Stimulated activated CD4-positive, alpha-beta T cell treated with anti-CD3 and anti-CD28 coated beads, TNF-alpha, amount 100 ng/mL, for 48 hours (primary cell): ENCODE data around the gene MANEAL.

ENCODE experiments used
- DNase-seq, 3 donors: peaks; one replicate each; pipeline ENCODE4 v3.0.0-alpha.2; 2020; ENCODE audit warnings: low read depth in 3 of 3

Gene MANEAL

DNA sequence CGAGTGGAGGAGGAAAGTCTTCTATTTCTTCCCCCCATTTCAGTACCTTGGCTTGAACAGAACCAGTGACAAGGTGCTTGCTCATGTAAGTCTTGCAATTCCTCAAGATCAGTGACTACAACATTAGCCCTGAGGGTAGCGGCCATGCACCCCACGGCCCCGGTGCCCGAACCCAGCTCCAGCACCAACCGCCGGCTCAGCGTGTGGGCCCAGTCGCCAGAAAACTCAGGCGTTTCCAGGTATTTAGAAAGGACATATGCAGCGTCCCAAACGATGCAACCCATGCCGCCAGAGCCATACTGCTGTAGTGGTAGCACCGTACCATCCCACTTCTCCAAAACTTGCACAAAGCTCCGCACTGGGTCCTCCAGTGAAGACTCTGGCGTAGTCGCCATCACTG is 11.2 kb upstream of the MANEAL start:
- no peak for DNase-seq

DNA sequence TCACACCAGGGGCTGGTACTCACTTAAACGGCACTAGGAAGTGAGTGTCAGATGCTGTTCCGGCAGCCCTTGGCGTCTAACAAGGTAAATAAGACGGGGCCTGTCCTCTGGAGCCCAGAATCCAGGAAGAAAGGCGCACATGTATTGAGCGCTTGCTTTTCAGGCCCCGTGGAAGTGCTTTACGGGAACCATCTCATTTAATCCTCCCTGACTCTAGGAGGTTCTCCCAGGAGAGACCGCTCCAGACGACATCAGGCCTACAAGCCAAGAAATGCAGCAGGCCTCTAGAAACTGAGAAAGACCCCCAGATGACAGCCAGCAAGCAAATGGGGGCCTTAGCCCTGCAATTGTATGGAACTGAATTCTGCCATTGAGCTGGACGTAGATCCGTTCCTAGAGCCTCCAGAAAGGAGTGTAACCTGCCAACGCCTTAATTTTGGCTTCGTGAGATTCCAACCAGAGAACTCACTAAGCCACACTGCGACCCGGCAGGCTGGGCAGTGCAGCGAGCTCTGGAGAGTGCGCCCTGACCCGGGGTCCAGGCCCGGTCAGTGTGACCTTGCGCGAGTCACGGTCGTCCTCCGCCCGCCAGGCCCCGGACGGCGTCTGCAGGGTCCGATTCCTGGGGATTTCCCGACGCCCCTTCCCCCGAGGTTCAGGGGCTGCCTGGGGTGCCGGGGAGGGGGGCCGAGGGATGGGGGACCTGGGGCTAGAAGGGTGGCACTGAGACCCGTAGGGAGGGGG is 532 bp upstream of the MANEAL start:
- no peak for DNase-seq

DNA sequence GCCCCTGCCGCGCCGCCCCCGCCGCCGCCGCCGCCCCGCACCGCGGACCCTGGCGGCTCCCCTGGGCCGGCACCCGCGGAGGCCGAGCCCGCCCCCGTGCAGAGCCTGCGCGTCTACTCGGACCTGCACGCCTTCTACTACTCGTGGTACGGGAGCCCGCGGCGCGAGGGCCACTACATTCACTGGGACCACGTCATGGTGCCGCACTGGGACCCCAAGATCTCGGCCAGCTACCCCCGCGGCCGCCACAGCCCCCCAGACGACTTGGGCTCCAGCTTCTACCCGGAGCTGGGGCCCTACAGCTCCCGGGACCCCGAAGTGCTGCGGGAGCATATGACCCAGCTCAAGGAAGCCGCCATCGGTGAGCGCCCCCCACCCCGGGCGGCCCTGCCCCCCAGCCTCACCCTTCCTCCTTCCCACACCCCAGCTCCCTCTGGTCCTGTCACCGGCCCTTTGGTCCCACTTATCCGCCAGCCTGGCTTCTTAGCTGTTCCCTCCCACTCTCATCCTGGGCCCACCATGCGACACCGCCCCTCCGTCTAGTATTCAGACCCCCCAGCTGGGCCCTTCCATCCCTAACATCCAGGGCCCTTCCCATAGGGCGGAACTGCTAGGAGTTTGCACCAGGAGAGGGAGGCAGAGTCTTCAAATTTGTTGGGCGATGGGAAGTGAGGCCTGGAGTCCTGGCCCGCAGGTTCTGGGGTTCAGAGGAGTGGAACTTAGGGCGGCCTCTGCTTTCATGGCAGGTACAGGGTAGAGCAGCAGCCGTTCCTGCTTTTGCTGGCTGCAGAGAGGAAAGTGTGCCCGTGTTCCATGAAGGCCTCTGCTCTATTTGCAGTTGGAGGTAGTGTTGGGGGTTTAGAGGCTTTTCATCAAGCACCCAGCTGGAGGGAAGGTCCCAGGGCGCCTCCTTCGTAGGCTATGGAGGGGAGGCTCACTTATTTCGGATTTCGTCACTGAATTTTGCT is 1.0 kb downstream of the MANEAL start:
- DNase-seq: no peak

DNA sequence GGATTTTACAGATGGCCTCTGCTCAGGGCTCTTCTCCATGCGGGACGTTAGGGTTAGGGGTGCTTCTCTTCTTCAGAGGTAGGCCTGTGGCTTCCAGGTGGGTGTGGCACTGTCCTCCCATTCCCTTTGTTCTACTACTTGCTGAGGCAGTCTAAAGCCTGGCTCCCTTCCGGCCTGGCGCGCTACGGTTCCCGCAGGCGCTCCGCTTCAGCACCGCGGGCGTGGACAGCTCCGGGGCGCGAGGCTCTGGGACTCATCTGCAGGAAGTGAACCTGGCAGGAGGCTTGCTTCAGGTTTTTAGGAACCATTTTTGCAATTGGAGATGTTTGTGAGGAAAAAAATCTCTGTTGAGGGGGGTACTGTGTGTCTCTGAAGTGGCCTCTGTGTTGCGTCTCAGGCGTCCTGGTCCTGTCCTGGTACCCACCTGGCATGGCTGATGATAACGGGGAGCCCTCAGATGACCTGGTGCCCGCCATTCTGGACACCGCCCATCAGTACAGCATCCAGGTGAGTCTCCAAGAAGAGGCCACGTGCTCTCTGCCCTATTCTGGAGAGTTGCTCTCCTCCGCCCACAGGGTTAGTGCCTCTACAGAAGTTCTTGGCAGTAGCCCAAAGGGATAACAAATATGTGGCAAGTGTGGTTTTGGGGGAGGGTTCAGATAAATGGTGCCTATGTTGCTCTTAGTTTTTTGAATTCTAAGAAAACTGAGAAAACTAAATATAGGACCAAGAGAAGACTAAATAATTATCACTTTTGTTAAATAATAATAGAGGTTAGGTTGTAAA is 1.9 kb downstream of the MANEAL start:
- peak in 1 of 3 donors; percentile 39 for DNase-seq

DNA sequence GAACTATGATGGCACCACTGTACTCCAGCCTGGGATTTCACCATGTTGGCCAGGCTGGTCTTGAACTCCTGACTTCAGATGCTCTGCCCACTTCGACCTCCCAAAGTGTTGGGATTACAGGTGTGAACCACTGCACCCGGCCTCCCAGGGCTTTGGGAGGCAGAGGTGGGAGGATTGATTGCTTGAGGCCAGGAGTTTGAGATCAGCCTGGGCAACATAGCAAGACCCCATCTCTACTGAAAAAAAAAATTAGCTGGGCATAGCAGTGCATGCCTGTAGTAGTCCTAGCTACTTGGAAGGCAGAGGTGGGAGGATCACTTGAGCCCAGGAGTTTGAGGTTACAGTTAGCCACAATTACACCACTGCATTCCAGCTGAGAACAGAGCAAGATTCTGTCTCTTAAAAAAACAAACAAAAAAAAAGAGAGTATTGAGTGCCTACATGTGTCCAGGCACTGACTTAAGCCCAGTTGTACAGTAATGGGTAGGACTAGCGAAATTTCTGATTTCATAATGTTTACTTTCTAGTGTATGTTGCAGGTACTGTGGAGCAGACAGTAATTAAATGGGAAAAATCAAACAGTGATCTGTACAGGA is 4.2 kb downstream of the MANEAL start:
- no peak for DNase-seq

DNA sequence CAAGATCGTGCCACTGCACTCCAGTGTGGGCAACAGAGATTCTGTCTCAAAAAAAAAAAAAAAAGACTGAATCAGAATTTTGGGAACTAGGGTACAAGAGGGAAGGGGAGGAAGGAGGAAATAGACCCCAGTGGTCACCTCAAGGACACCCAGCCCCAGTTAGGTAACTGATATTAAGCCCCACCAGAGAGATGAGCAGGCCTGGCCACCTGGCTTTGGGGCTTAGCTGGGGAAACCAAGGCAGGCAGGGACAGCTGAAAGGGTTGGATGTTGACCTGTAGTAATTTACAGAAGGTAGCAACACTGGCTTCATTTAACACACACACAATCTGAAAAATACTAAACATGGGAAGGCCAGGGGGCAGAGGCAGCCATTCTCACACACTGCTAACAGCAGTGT is 8.8 kb downstream of the MANEAL start:
- no peak for DNase-seq

DNA sequence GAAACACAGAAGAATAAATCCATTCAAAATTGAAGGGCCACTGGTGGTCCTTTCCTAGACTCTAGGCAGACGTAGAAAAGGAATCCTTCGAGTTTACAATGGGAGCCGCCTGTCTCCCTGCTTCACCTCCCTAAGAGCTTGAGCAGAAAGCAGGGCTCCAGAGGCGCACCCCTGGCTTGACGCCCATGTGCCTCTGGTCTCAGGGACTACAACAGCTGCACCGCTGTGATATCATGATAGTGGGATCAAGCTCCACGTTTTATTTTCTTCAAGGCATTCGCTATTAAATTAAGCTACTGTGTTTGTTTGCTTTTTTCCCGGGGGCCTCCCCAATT is 13.5 kb downstream of the MANEAL start:
- DNase-seq: no peak

DNA sequence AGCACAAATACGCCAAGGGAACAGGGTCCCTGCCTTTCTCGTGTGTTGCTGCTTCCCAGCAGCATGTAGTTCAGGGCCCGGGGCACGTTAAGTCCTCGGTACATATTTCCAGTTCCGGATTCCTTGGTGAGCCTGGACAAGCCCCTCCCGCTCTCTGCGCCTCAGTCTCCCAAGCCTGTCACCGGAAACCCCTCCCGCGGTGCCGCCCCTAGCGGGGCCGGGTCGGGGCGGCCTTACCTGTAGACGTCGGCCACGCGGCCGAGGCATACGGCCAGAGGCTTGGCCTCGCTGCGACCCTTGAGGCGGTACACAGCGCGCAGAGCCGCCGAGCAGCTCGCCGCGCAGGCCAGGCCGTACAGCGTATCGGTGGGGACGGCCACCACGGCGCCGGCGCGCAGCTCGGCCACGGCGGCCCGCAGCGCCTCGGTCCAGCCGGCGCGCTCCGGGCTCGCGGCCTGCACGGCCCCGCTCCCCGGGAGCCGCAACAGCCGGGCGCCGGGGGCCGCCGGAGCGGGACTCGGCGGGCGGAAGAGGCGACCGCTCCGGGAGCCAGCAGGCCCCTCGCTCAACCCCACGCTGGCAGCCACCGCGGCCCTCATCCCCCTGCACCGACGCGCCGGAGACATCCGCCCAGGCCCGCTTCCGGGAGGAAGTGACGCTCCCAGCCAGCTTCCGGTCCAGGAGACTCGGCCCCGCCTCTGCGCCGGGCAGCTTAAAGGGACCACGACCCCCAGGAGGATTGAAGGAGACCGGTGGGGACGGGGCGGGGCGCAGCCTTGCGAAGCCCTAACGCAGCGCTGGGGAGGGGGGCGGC is 14.1 kb downstream of the MANEAL start, which contains the start of the genes C1orf122 and YRDC:
C1orf122 (plus strand) TSS at position 236 of the 814 bp plus-strand sequence. CDS start 615 bp downstream, outside the sequence.
YRDC (minus strand) TSS at position 654 of the 814 bp plus-strand sequence; CDS start at position 626, 28 bp downstream.
- peak; percentile 83 to 91 (median 84) for DNase-seq

DNA sequence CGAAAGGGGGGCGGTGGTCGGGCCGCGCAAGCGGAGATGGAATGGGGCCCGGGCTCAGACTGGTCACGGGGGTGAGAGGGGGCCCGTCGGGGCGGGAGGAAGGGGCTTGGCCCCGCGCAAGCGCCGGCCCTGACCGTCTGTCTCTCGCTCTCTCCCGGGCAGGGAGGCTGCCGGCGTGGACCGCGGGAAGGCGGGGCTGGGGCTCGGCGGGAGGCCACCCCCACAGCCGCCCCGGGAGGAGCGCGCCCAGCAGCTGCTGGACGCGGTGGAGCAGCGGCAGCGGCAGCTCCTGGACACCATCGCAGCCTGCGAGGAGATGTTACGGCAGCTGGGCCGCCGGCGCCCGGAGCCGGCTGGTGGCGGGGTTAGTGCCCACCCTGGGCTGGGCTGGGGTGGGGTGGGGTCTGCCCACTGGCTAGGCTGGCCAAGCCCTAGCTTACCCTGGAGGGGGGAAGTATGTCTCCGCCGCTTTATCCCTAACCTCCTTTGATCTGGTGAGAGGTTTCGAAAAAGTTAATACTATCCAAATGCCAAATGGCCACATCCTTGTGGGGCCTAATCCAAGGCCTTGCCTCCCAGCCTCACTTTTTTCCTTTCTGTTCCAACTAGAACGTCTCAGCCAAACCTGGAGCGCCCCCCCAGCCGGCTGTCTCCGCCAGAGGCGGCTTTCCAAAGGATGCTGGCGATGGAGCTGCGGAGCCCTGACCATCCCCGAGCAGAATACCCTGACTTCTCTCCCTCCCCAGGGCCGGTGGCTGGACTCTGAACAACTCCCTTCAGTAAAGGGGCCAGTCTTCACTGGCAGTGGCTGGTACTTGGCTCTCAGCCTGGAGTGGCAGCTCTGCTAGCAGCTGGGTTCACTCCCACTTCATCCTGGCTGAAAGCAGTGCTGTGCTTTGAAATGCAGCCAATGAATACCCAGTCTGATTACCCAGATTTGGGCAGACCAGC is 15.0 kb downstream of the MANEAL start:
- peak in 2 of 3 donors; percentile 14 to 30 for DNase-seq

DNA sequence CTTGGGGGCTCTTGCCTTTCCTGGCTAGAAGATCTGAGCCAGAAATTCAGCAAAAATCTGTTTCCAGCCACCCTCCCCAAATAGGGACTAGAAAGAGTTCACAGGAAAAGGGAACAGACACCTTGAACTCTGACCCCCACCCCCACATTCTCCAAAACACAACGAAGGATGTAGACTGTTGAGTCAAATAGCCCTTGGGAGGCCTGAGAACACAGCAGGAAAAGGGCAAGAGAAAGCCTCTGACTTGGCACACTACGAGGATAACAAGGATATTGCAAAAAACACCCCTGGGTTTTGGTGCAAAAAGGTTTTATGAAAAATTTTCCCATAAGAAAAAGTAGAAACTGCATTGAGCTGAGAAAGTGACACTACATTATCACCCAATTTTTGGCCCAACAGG is 16.3 kb downstream of the MANEAL start:
- no peak for DNase-seq

DNA sequence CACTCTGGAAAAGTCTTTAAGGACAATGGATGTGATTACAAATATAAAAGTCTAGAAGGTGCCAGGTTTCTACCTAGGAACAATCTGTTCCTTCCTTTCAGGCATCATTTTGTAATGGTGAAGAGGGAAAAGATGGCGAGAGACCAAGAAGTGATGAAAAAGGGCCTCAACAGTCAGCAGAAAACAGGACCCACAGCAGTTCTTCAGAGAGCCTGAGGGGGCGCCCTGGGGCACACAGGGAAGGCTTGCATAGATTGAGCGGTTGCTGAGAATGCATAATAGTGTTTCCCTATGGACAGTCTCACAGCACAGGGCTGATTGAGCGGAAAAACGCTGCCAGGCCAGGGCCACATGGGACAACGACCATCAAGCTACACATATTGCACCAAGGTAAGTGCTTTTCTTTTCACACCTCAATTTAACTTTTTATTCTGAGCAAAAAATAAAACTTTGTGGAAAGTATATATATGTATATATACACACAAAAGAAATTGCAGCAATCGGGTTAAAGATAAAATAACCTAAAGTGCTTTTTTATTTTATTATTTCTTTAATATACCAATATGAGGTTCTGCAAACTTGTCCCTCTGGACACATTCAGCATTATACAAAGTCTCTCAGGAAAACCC is 17.5 kb downstream of the MANEAL start:
- DNase-seq: peak; percentile 40 to 53 (median 53)

DNA sequence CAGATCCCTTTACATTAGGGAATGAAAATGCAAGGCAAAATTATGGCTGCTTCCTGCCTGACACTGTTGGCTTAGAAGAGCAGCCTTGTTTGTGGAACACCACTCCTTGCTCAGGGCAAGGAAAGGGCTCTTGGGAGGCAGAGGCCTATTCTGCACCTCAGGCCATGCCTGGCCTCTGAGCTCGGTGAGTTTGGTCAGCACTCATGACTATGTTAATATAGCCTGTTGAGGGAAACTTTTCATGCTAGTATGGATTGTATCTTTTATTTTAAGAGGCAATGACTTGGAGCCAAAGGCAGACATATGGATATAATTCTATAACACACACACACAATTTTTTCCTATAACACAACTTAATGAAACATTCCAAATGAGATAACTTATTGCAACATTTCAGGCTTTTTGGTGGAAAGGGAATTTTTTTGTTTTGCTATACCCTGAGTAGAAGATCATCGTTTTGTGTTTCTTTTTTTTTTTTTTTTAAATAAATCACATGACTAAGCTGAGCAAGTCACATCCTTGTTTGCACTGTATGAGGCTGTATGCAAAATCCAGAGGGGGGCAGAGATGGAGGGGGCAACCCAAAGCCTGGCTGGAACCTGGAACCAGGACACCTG is 20.0 kb downstream of the MANEAL start:
- no peak for DNase-seq

DNA sequence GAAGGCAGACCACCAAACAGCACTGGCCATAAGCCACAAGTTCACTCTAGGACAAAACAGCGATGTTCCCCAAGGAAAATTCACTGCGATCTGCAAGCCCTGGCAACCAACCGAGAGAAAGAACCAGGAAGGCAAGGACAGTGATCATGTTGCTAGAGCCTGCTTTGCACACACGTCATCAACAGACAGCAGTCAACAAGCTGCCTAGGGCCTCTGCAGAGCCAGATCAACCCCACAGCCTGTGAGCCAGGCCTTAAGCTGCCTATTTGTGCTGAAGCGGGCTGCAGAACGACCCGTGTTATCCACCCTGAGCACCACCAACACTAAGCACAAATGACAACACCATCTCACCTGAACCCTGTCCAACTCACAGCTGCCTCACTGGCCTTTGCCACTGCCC is 20.6 kb downstream of the MANEAL start:
- no peak for DNase-seq

DNA sequence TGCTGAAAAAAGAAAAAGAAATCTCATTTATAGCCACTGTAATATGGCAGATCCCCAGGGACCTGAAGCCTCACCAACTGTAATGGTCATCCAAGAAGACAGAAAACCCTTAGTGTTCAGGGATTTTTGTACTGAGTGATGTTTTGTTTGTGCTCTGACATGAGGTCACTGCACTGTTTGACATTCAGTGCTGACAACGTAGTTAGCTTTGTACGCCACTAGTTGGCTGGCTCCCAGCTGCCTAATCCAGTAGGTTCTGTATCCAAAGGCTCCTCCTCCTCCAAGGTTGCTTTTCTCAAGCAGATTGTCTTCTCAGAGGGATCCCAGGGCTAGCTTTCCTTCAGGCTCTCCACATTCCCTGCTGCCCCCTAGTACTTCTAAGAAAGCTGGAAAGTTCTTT is 23.8 kb downstream of the MANEAL start:
- DNase-seq: no peak

DNA sequence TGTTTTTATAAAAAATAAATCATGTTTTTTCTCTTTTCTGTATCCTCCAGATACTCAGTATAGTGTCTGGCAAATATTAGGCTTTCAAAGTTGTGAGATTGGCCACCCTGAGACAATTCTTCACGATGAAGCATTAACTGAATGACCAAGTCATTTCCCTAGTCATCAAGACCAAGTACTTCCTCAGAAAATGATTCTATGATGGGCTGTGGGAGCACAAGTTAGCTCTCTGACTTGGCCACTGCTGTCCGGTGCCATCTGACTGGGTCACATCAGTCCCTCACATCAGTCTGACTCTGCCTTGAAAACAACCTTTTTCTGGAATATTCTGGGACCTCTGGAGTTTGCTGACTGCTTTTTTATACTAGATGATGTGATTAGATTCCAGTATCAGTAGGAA is 27.8 kb downstream of the MANEAL start:
- no peak for DNase-seq

DNA sequence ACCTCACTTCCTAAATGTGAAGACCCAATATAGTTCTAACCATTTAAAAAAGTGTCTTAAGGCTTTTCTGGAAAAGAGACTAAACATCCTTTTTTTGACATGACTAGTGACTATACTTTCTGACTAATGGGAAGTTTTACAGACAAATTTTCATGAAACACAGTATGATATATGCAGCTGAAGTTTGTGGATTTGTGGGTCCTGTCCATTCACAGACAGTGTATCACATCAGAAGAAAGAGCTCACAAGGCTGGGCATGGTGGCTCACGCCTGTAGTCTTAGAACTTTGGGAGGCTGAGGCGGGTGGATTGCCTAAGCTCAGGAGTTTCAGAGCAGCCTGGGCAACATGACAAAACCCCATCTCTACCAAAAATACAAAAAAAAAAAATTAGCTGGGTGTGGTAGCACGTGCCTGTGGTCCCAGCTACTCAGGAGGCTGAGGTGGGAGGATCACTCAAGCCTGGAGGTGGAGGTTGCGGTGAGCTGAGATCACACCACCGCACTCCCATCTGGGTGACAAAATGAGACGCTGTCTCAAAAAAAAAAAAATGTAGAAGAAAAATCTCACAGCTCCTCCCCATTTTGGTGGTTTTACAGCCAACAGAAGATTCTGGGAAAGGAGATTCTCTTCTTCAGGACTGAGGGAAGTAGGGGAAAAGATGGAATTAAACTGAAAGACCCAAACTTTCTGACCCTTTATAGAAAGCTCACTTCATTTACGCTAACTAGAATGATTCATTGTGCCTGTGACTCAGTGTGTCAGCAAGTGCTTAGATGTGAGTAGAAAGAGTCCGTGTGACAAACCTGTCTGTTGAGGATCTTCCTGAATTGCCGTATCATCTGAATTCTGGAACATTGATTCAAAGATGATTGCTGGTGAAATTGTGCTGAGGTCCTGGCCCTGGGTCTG is 29.5 kb downstream of the MANEAL start:
- no peak for DNase-seq

DNA sequence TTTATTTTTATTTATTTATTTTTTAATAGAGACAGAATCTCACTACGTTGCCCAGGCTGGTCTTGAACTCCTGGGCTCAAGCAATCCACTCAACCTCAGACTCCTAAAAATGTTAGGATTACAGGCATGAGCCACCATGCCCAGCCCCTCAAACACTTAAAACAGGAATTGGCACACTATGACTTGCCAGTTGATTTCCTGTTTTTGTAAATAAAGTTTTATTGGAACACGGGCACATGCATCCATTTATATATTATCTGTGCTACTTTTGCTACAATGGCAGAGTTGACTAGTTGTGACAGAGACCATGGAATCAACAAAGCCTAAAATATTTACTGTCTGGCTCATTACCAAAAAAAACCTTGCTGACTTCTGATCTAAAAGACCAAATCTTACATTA is 30.4 kb downstream of the MANEAL start:
- no peak for DNase-seq

DNA sequence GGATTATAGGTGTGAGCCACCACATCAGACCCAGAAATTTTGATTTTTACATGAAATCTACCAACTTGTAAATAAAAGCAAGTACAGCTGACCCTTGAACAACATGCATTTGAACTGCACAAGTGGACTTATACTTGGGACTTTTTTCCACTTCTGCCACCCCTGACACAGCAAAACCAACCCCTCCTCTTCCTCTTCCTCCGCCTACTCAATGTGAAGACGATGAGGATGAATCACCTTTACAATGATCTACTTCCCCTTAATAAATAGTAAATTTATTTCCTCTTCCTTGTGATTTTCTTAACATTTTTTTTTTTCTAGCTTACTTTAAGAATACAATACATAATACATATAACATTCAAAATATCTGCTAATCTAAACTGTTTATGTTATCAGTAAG is 31.9 kb downstream of the MANEAL start:
- no peak for DNase-seq
